ENCODE measurements around the gene CES1. TPM values are rescaled to one million over a fixed set of nuclear protein-coding genes. Genes with fewer than 3 reads are reported as not detected.

CES1 gene
- total and polyA plus RNA-seq, 2 of the 8 experiments (the other 6 are each of a cell fraction or from before 2014, with no cell fraction given), result 0.91 to 1.2 TPM

DNA sequence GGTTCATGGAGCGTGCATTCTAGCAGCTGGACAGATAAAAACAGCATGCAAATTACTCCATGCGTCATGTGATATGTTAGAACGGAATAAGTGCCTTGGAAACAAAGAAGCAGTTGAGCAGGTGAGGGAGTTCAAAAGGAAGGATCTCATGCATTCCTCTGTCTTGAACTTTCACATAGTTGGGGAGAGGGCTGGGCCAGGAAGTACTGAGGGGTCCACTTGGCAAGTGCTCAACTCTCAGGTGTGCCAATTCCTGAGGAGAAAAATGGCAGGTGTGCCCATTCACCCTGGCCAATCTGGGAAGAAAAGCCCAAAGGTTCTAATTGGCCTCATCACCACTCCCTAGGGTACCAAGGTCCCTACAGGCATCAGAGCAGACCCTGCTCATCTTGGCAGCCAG lies 67.7 kb downstream of the CES1 start:
- Histone ChIP-seq H2AFZ (ENCODE audit: low read length) (no peak overlapping the region), H4K91ac (replicated peaks; ENCODE audit: insufficient read length, low read length) (no peak overlapping the region), H2BK5ac (ENCODE audit: low read depth, low read length) (no peak overlapping the region), H2BK120ac (replicated peaks; ENCODE audit: low read depth, low read length) (no peak overlapping the region), H3K23ac (ENCODE audit: insufficient read length) (no peak overlapping the region), H3K56ac (replicated peaks; ENCODE audit: insufficient read length, low read depth, low read length) (no peak overlapping the region), H4K20me1 (replicated peaks in 1 of 2; ENCODE audit: control insufficient read depth in 1 of 2, insufficient read depth in 2 of 2, low read length in 2 of 2) (no peaks in the 10 kb centered on the region), H4K8ac (ENCODE audit: extremely low read depth, insufficient read depth, low read length) (no peak overlapping the region; the same call in 1 of the 2 replicates), H3K79me2 (ENCODE audit: control insufficient read depth in 1 of 2, insufficient read depth in 2 of 2, low read length in 2 of 2) (no peaks in the 10 kb centered on the region), H3K14ac (ENCODE audit: insufficient read length) (no peak overlapping the region), H3K4me2 (ENCODE audit: insufficient read depth in 1 of 2, low read depth in 2 of 2, low read length in 2 of 2) (no peak overlapping the region), H3K4me1 (replicated peaks in 1 of 4; ENCODE audit: control insufficient read depth in 3 of 4, insufficient read depth in 4 of 4, low read length in 3 of 4) (peaks cover 0 to 5% (median 0%) of the 10 kb centered on the region in 4 experiments; a peak in 3 of 7 replicates), H3K18ac (ENCODE audit: extremely low read depth, low read length) (no peak overlapping the region), H2BK15ac (ENCODE audit: low read length) (no peak overlapping the region), H4K5ac (ENCODE audit: insufficient read length, low read depth, low read length) (no peak overlapping the region), H3K23me2 (ENCODE audit: low read depth, low read length) (no peaks in the 10 kb centered on the region), H3K4me3 (ENCODE audit: extremely low read depth in 1 of 4, insufficient read depth in 2 of 4, low read depth in 3 of 4, low read length in 4 of 4) (no peak overlapping the region), H3K27me3 (replicated peaks in 1 of 4; ENCODE audit: control insufficient read depth in 3 of 4, extremely low read depth in 1 of 4, insufficient read depth in 3 of 4, low read length in 3 of 4) (no peaks in the 10 kb centered on the region; a peak in 2 of 7 replicates), H3K36me3 (ENCODE audit: control insufficient read depth in 2 of 4, insufficient read depth in 4 of 4, low read length in 3 of 4) (no peaks in the 10 kb centered on the region), H2BK12ac (ENCODE audit: low read depth, low read length) (no peak overlapping the region), H2AK5ac (ENCODE audit: low read depth, low read length) (no peak overlapping the region), H3K79me1 (ENCODE audit: low read depth, low read length) (no peaks in the 10 kb centered on the region), H3K4ac (replicated peaks; ENCODE audit: insufficient read length, low read depth, low read length) (no peak overlapping the region), H3K9me3 (ENCODE audit: insufficient read depth in 2 of 2, low read depth in 1 of 2, low read length in 1 of 2) (no peaks in the 10 kb centered on the region), H3K9ac (replicated peaks in 1 of 4; ENCODE audit: extremely low read depth in 1 of 4, low read depth in 3 of 4, low read length in 3 of 4) (no peak overlapping the region), H3K27ac (ENCODE audit: low read depth, low read length) (no peak overlapping the region), H2BK20ac (ENCODE audit: low read length) (no peak overlapping the region)
- FAIRE-seq (no peak), DNase-seq (ENCODE audit: low read depth in 1 of 2, low spot score in 2 of 2) (no peak)
- 53% methylated on average over 3 of the region's 3 CpGs; no CpG with 5 or more reads in 1 of the 2 experiments for WGBS, 2 experiments (ENCODE audit: extremely low coverage in 1 of 2, insufficient coverage in 1 of 2, insufficient read length in 1 of 2, insufficient replicate concordance in 2 of 2, low coverage in 1 of 2, low lambda C conversion rate in 2 of 2, missing lambda C conversion rate in 1 of 2)
- ChIA-PET POLR2A (ENCODE audit: partially characterized antibody) (no interaction called here), CTCF (ENCODE audit: partially characterized antibody) (no interaction called here)
- TF ChIP-seq TCF12 (IDR thresholded peaks at IDR 0.05; ENCODE audit: low read depth, low read length), result no peak
- TF ChIP-seq EZH2 (IDR thresholded peaks at IDR 0.05; ENCODE audit: low read depth, low read length, severe bottlenecking), result no peak
- no peak for TF ChIP-seq POLR2A (IDR thresholded peaks at IDR 0.05; ENCODE audit: control extremely low read depth in 1 of 2, low read depth in 2 of 2, low read length in 2 of 2)
- no peak for TF ChIP-seq TEAD4 (IDR thresholded peaks at IDR 0.05; ENCODE audit: low read depth, low read length)
- TF ChIP-seq SRF (IDR thresholded peaks at IDR 0.05; ENCODE audit: low read depth, low read length), result no peak
- TF ChIP-seq PHF8 (conservative IDR thresholded peaks at IDR 0.05; ENCODE audit: low read depth, low read length), result no peak

All from H1 (cell line).